Superior temporal gyrus (tissue), 1 donor: Measurements from ENCODE around the gene NAP1L2.
"Not testable (repeated sequence)": the region's sequence is repeated elsewhere in the genome, so short reads cannot be mapped to it uniquely, and the experiment has no call there.

Source experiments
- DNase-seq: peaks from one replicate; pipeline ENCODE4 v3.0.0-alpha.2; 2016; ENCODE audit errors: extremely low spot score

The NAP1L2 gene

GRCh38 chrX:73214426-73215094 lies at the start of gene NAP1L2:
NAP1L2 (minus strand) TSS chrX:73214851; CDS start chrX:73214492, 359 bp downstream.
- peak; percentile 71 for DNase-seq

- peak; percentile 16 for DNase-seq
These were observed 48.3 kb upstream of the NAP1L2 start for GRCh38 chrX:73262991-73263390.

- no peak for DNase-seq
These were observed 24.6 kb upstream of the NAP1L2 start for GRCh38 chrX:73239242-73239641.

- no peak for DNase-seq
These were observed 3.0 kb upstream of the NAP1L2 start for GRCh38 chrX:73217621-73218020.

- no peak for DNase-seq
These were observed 595 bp upstream of the NAP1L2 start for GRCh38 chrX:73215246-73215645.

- DNase-seq, result no peak
These were observed 771 bp downstream of the NAP1L2 start for GRCh38 chrX:73213734-73214425.

- no peak for DNase-seq
These were observed 8.3 kb downstream of the NAP1L2 start for GRCh38 chrX:73206366-73206765.

GRCh38 chrX:73182502-73183114 lies 32.0 kb downstream of the NAP1L2 start:
- DNase-seq, result no peak

GRCh38 chrX:73168945-73169344 lies 45.7 kb downstream of the NAP1L2 start:
- DNase-seq, result not testable (repeated sequence)
